ENCODE measurements around the gene VEGFC. TPM values are rescaled to one million over a fixed set of nuclear protein-coding genes. Genes with fewer than 3 reads are reported as not detected.

VEGFC gene
- total and polyA plus RNA-seq, 12 donors: 5.4 to 14.4 (median 8.7) TPM

- Histone ChIP-seq H3K4me1 (peaks cover 0 to 9% (median 0%) of the 10 kb centered on the region in 9 donors), H3K9me3 (no peaks in the 10 kb centered on the region), H3K27me3 (peaks cover 0 to 36% (median 0%) of the 10 kb centered on the region in 7 donors), H3K4me3 (peak overlapping the region in 7 of 10 donors; percentile 3 to 80 (median 76)), H3K27ac (peak overlapping the region in 7 of 10 donors; percentile 13 to 88 (median 59)), H3K36me3 (no peaks in the 10 kb centered on the region)
- no peak for TF ChIP-seq CTCF (IDR thresholded peaks at IDR 0.05)
- intact Hi-C loops (cut with DNase I): loop anchor here in 4 of 10 donors (2.0 to 10.0 kb wide), 3 partner anchors 63 to 406 kb away; no protein-coding TSS in a partner anchor
- DNase-seq (no peak), ATAC-seq (no peak)
- 72 to 75% methylated on average over 8 of the region's 8 CpGs for WGBS, 2 donors
Observed at GRCh38 chr4:176788248-176788647, 4.5 kb downstream of the VEGFC start.

GRCh38 chr4:176784816-176785215 lies 7.9 kb downstream of the VEGFC start:
- ATAC-seq (no peak), DNase-seq (no peak)
- Histone ChIP-seq H3K4me1 (peaks cover 0 to 26% (median 6%) of the 10 kb centered on the region in 9 donors), H3K36me3 (no peaks in the 10 kb centered on the region), H3K4me3 (no peak overlapping the region), H3K9me3 (no peaks in the 10 kb centered on the region), H3K27ac (no peak overlapping the region), H3K27me3 (peaks cover 0 to 4% (median 0%) of the 10 kb centered on the region in 7 donors)
- 73 to 76% methylated on average over 2 of the region's 2 CpGs for WGBS, 2 donors
- no peak for TF ChIP-seq CTCF (IDR thresholded peaks at IDR 0.05)
- intact Hi-C loops (cut with DNase I): loop anchor here in 3 of 10 donors (5.0 to 10.0 kb wide), 2 partner anchors 60 to 403 kb away; no protein-coding TSS in a partner anchor

- H3K36me3 ChIP-seq: no peaks in the 10 kb centered on the region
- ATAC-seq: peak in 2 of 8 donors; percentile 31 to 32
- H3K4me3 ChIP-seq: no peak overlapping the region
- no peaks in the 10 kb centered on the region for H3K9me3 ChIP-seq
- peaks cover 0 to 26% (median 6%) of the 10 kb centered on the region in 9 donors for H3K4me1 ChIP-seq
- peak overlapping the region in 2 of 10 donors; percentile 69 to 73 for H3K27ac ChIP-seq
- intact Hi-C loops (cut with DNase I): loop anchor here in 2 of 10 donors (10.0 kb wide), 1 partner anchor 58 kb away; no protein-coding TSS in a partner anchor
- no peak for DNase-seq
- WGBS, 2 donors: 41 to 50% methylated on average over 2 of the region's 2 CpGs
- TF ChIP-seq CTCF (IDR thresholded peaks at IDR 0.05): no peak
- H3K27me3 ChIP-seq: no peaks in the 10 kb centered on the region
Observed at GRCh38 chr4:176782794-176783193, 9.9 kb downstream of the VEGFC start.

- DNase-seq (no peak), ATAC-seq (peak in 1 of 8 donors; percentile 56)
- H3K27ac ChIP-seq: peak overlapping the region in 8 of 10 donors; percentile 27 to 73 (median 43)
- intact Hi-C loops (cut with DNase I): loop anchor here in 2 of 10 donors (10.0 kb wide), 1 partner anchor 57 kb away; no protein-coding TSS in a partner anchor
- H3K27me3 ChIP-seq: no peaks in the 10 kb centered on the region
- peak overlapping the region in 4 of 10 donors; percentile 8 to 24 (median 16) for H3K4me3 ChIP-seq
- TF ChIP-seq CTCF (IDR thresholded peaks at IDR 0.05): no peak
- WGBS, 2 donors: 72 to 76% methylated on average over 5 of the region's 5 CpGs
- H3K9me3 ChIP-seq: no peaks in the 10 kb centered on the region
- H3K4me1 ChIP-seq: peaks cover 0 to 26% (median 6%) of the 10 kb centered on the region in 9 donors
- no peaks in the 10 kb centered on the region for H3K36me3 ChIP-seq
Observed at GRCh38 chr4:176782191-176782590, 10.5 kb downstream of the VEGFC start.
